NCI-H345 treated with DMSO at 0.1 percent for 48 hours (cell line): ENCODE results near the gene ZMYND8.
"Not testable (repeated sequence)": the region's sequence is repeated elsewhere in the genome, so short reads cannot be mapped to it uniquely, and the experiment has no call there.

Experiments used
- DNase-seq: peaks from one replicate; lab custom pipeline; 2025; ENCODE audit not compliant: unreplicated experiment; lab: John Stamatoyannopoulos, UW

Gene ZMYND8

GRCh38 chr20:47248448-47248966 is 108.0 kb downstream of the ZMYND8 start:
- DNase-seq, result no peak

- DNase-seq, result no peak
Observed at GRCh38 chr20:47247972-47248371, 108.5 kb downstream of the ZMYND8 start.

GRCh38 chr20:47246061-47246777 is 110.3 kb downstream of the ZMYND8 start:
- DNase-seq, result no peak

- DNase-seq, result not testable (repeated sequence)
Observed at GRCh38 chr20:47245166-47245565, 111.3 kb downstream of the ZMYND8 start.

GRCh38 chr20:47244451-47244850 is 112.0 kb downstream of the ZMYND8 start:
- DNase-seq, result no peak

- DNase-seq, result no peak
Observed at GRCh38 chr20:47243532-47244305, 112.8 kb downstream of the ZMYND8 start.

- DNase-seq, result no peak
Observed at GRCh38 chr20:47243003-47243402, 113.5 kb downstream of the ZMYND8 start.

- DNase-seq, result no peak
Observed at GRCh38 chr20:47241345-47241781, 115.1 kb downstream of the ZMYND8 start.

- DNase-seq, result not testable (repeated sequence)
Observed at GRCh38 chr20:47240096-47240495, 116.4 kb downstream of the ZMYND8 start.

- DNase-seq, result no peak
Observed at GRCh38 chr20:47239719-47240067, 116.8 kb downstream of the ZMYND8 start.

- no peak for DNase-seq
Observed at GRCh38 chr20:47238780-47239718, 117.5 kb downstream of the ZMYND8 start.

GRCh38 chr20:47237715-47238114 is 118.8 kb downstream of the ZMYND8 start:
- DNase-seq, result no peak

- no peak for DNase-seq
Observed at GRCh38 chr20:47236639-47236900, 119.9 kb downstream of the ZMYND8 start.

GRCh38 chr20:47235853-47236638 is 120.5 kb downstream of the ZMYND8 start:
- no peak for DNase-seq

- no peak for DNase-seq
Observed at GRCh38 chr20:47235111-47235510, 121.4 kb downstream of the ZMYND8 start.

- DNase-seq, result no peak
Observed at GRCh38 chr20:47233333-47234188, 122.9 kb downstream of the ZMYND8 start.

- DNase-seq, result no peak
Observed at GRCh38 chr20:47232518-47232917, 124.0 kb downstream of the ZMYND8 start.

GRCh38 chr20:47231382-47232039 is 125.0 kb downstream of the ZMYND8 start:
- no peak for DNase-seq

- no peak for DNase-seq
Observed at GRCh38 chr20:47230811-47231256, 125.7 kb downstream of the ZMYND8 start.
